IPS-18c (cell line): Measurements from ENCODE around the gene SAMMSON.

Source experiments
- H3K4me3 ChIP-seq: 2 replicates; pipeline ENCODE4 v1.7.0; 2013; ENCODE audit warnings: low read depth, mild to moderate bottlenecking, low read length, moderate library complexity; ENCODE audit not compliant: insufficient read depth
- H3K9me3 ChIP-seq: one replicate; pipeline ENCODE4 v1.6.1; 2013; ENCODE audit warnings: mild to moderate bottlenecking, low read length, moderate library complexity; ENCODE audit not compliant: control insufficient read depth, insufficient read depth

SAMMSON gene

GRCh38 chr3:69999140-70000027, at the start of gene SAMMSON:
Gene SAMMSON, plus strand, starts transcription at chr3:69999733.
- Histone ChIP-seq H3K4me3 (no peak within 1 kb of the TSS), H3K9me3 (no peaks in the 10 kb centered on the region)

- no peak overlapping the region for H3K4me3 ChIP-seq
- H3K9me3 ChIP-seq, result no peaks in the 10 kb centered on the region
These were observed 47.9 kb upstream of the SAMMSON start for GRCh38 chr3:69951616-69952015.

- Histone ChIP-seq H3K9me3 (no peaks in the 10 kb centered on the region), H3K4me3 (no peak overlapping the region)
These were observed 40.0 kb upstream of the SAMMSON start for GRCh38 chr3:69959581-69959980.

- H3K4me3 ChIP-seq, result no peak overlapping the region
These were observed 37.7 kb upstream of the SAMMSON start for GRCh38 chr3:69961706-69962439.

GRCh38 chr3:69963643-69964042, 35.9 kb upstream of the SAMMSON start:
- Histone ChIP-seq H3K4me3 (no peak overlapping the region), H3K9me3 (no peaks in the 10 kb centered on the region)

More at GRCh38 chr3:69961706-69962439, 37.7 kb upstream of the SAMMSON start:
- no peaks in the 10 kb centered on the region for H3K9me3 ChIP-seq

- Histone ChIP-seq H3K9me3 (no peaks in the 10 kb centered on the region), H3K4me3 (no peak overlapping the region)
These were observed 32.4 kb upstream of the SAMMSON start for GRCh38 chr3:69967156-69967555.

- H3K4me3 ChIP-seq, result no peak overlapping the region
- no peaks in the 10 kb centered on the region for H3K9me3 ChIP-seq
These were observed 28.7 kb upstream of the SAMMSON start for GRCh38 chr3:69970827-69971226.

- Histone ChIP-seq H3K9me3 (peaks cover 3% of the 10 kb centered on the region), H3K4me3 (no peak overlapping the region)
These were observed 26.9 kb upstream of the SAMMSON start for GRCh38 chr3:69972672-69973071.

GRCh38 chr3:69976021-69976420, 23.5 kb upstream of the SAMMSON start:
- H3K4me3 ChIP-seq, result no peak overlapping the region
- H3K9me3 ChIP-seq, result peaks cover 6% of the 10 kb centered on the region

GRCh38 chr3:69983546-69984265, 15.8 kb upstream of the SAMMSON start:
- peaks cover 2% of the 10 kb centered on the region for H3K9me3 ChIP-seq
- no peak overlapping the region for H3K4me3 ChIP-seq

GRCh38 chr3:69985266-69985665, 14.3 kb upstream of the SAMMSON start:
- H3K4me3 ChIP-seq, result no peak overlapping the region
- H3K9me3 ChIP-seq, result no peaks in the 10 kb centered on the region

- H3K4me3 ChIP-seq, result no peak overlapping the region
- H3K9me3 ChIP-seq, result no peaks in the 10 kb centered on the region
These were observed 13.1 kb upstream of the SAMMSON start for GRCh38 chr3:69986419-69986818.

- Histone ChIP-seq H3K9me3 (no peaks in the 10 kb centered on the region), H3K4me3 (no peak overlapping the region)
These were observed 11.7 kb upstream of the SAMMSON start for GRCh38 chr3:69987833-69988232.

- no peak overlapping the region for H3K4me3 ChIP-seq
- no peaks in the 10 kb centered on the region for H3K9me3 ChIP-seq
These were observed 5.8 kb upstream of the SAMMSON start for GRCh38 chr3:69993757-69994156.

- Histone ChIP-seq H3K9me3 (no peaks in the 10 kb centered on the region), H3K4me3 (no peak overlapping the region)
These were observed 4.6 kb upstream of the SAMMSON start for GRCh38 chr3:69994919-69995318.

GRCh38 chr3:69997631-69998307, 1.8 kb upstream of the SAMMSON start:
- Histone ChIP-seq H3K4me3 (no peak overlapping the region), H3K9me3 (no peaks in the 10 kb centered on the region)

- Histone ChIP-seq H3K4me3 (no peak overlapping the region), H3K9me3 (no peaks in the 10 kb centered on the region)
These were observed 784 bp upstream of the SAMMSON start for GRCh38 chr3:69998759-69999139.
